WTC11 (cell line): ENCODE measurements around the gene AOX1.

Source experiments
- ATF1 ChIP-seq: sonication (generic); formaldehyde crosslinking; IDR thresholded peaks from 2 replicates; pipeline ENCODE4 v1.8.1; 2023; ENCODE audit warnings: mild to moderate bottlenecking, moderate library complexity, missing genetic modification reagents
- JUN ChIP-seq: sonication (generic); formaldehyde crosslinking; IDR thresholded peaks from 2 replicates; pipeline ENCODE4 v1.8.0; 2023; ENCODE audit warnings: mild to moderate bottlenecking, missing genetic modification reagents
- KAT7 ChIP-seq: sonication (generic); formaldehyde crosslinking; IDR thresholded peaks from 2 replicates; pipeline ENCODE4 v1.8.1; 2023; ENCODE audit warnings: missing genetic modification reagents, mild to moderate bottlenecking, borderline replicate concordance
- TCF7 ChIP-seq: sonication (generic); formaldehyde crosslinking; IDR thresholded peaks from 2 replicates; pipeline ENCODE4 v1.8.0; 2022; ENCODE audit warnings: mild to moderate bottlenecking, low read depth, missing genetic modification reagents, moderate library complexity
- TF ChIP-seq, protein P1 (sequence below): fragments of 200-600 bp; IDR thresholded peaks from 2 replicates; pipeline ENCODE4 v1.8.0; 2022; ENCODE audit warnings: antibody characterized with exemption
- TF ChIP-seq, protein P2 (sequence below): sonication (generic); formaldehyde crosslinking; conservative IDR thresholded peaks from 2 replicates; pipeline ENCODE4 v1.8.1; 2023; ENCODE audit warnings: mild to moderate bottlenecking, low read depth, missing genetic modification reagents, moderate library complexity
- TF ChIP-seq, protein P3 (sequence below): sonication (generic); formaldehyde crosslinking; conservative IDR thresholded peaks from 2 replicates; pipeline ENCODE4 v1.8.1; 2022; ENCODE audit warnings: mild to moderate bottlenecking, missing genetic modification reagents
- TF ChIP-seq, protein P4 (sequence below): sonication (generic); formaldehyde crosslinking; IDR thresholded peaks from 2 replicates; pipeline ENCODE4 v1.8.1; 2023; ENCODE audit warnings: mild to moderate bottlenecking, missing genetic modification reagents, borderline replicate concordance

DNA sequence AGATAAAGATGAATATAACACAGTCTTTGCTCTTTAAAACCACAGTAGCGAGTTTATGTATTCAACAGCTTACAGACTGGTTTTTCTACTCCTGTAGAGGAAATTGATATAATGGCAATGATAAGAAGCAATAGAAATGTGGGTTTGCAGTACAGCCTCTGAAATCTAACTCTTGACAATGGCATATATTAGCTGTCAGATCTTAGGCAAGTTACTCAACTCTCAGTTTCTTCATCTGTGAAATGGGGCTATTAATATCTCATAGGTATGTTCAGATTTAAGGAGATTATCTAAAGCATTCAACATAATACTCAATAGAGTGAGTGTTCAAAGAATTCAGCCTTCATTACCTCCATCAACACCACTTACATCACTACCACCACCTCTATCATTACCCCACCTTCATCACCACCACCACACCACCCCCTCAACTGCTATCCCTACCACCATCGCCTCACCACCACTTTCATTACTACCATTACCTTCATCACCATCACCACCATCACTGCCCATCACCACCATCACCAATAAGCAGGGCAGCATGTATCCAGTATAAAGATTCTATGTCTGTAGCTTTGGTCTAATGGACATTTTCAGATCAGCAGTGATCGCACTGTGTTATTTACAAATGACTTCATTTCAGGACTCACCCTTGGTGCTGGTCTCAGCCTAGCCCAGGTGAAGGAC lies 22.7 kb downstream of the AOX1 start:
- TF ChIP-seq, protein P1, sequence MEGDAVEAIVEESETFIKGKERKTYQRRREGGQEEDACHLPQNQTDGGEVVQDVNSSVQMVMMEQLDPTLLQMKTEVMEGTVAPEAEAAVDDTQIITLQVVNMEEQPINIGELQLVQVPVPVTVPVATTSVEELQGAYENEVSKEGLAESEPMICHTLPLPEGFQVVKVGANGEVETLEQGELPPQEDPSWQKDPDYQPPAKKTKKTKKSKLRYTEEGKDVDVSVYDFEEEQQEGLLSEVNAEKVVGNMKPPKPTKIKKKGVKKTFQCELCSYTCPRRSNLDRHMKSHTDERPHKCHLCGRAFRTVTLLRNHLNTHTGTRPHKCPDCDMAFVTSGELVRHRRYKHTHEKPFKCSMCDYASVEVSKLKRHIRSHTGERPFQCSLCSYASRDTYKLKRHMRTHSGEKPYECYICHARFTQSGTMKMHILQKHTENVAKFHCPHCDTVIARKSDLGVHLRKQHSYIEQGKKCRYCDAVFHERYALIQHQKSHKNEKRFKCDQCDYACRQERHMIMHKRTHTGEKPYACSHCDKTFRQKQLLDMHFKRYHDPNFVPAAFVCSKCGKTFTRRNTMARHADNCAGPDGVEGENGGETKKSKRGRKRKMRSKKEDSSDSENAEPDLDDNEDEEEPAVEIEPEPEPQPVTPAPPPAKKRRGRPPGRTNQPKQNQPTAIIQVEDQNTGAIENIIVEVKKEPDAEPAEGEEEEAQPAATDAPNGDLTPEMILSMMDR, result no peak
- TF ChIP-seq KAT7 (CRISPR knock-in tag) (no peak), TCF7 (CRISPR knock-in tag) (no peak), JUN (no peak), ATF1 (CRISPR knock-in tag) (no peak)
- TF ChIP-seq, protein P2, sequence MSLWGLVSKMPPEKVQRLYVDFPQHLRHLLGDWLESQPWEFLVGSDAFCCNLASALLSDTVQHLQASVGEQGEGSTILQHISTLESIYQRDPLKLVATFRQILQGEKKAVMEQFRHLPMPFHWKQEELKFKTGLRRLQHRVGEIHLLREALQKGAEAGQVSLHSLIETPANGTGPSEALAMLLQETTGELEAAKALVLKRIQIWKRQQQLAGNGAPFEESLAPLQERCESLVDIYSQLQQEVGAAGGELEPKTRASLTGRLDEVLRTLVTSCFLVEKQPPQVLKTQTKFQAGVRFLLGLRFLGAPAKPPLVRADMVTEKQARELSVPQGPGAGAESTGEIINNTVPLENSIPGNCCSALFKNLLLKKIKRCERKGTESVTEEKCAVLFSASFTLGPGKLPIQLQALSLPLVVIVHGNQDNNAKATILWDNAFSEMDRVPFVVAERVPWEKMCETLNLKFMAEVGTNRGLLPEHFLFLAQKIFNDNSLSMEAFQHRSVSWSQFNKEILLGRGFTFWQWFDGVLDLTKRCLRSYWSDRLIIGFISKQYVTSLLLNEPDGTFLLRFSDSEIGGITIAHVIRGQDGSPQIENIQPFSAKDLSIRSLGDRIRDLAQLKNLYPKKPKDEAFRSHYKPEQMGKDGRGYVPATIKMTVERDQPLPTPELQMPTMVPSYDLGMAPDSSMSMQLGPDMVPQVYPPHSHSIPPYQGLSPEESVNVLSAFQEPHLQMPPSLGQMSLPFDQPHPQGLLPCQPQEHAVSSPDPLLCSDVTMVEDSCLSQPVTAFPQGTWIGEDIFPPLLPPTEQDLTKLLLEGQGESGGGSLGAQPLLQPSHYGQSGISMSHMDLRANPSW (CRISPR knock-in tag), result no peak
- TF ChIP-seq, protein P3, sequence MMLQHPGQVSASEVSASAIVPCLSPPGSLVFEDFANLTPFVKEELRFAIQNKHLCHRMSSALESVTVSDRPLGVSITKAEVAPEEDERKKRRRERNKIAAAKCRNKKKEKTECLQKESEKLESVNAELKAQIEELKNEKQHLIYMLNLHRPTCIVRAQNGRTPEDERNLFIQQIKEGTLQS (CRISPR knock-in tag), result no peak
- TF ChIP-seq, protein P4, sequence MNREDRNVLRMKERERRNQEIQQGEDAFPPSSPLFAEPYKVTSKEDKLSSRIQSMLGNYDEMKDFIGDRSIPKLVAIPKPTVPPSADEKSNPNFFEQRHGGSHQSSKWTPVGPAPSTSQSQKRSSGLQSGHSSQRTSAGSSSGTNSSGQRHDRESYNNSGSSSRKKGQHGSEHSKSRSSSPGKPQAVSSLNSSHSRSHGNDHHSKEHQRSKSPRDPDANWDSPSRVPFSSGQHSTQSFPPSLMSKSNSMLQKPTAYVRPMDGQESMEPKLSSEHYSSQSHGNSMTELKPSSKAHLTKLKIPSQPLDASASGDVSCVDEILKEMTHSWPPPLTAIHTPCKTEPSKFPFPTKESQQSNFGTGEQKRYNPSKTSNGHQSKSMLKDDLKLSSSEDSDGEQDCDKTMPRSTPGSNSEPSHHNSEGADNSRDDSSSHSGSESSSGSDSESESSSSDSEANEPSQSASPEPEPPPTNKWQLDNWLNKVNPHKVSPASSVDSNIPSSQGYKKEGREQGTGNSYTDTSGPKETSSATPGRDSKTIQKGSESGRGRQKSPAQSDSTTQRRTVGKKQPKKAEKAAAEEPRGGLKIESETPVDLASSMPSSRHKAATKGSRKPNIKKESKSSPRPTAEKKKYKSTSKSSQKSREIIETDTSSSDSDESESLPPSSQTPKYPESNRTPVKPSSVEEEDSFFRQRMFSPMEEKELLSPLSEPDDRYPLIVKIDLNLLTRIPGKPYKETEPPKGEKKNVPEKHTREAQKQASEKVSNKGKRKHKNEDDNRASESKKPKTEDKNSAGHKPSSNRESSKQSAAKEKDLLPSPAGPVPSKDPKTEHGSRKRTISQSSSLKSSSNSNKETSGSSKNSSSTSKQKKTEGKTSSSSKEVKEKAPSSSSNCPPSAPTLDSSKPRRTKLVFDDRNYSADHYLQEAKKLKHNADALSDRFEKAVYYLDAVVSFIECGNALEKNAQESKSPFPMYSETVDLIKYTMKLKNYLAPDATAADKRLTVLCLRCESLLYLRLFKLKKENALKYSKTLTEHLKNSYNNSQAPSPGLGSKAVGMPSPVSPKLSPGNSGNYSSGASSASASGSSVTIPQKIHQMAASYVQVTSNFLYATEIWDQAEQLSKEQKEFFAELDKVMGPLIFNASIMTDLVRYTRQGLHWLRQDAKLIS (CRISPR knock-in tag), result no peak
